Measurements from ENCODE around the gene BACH2. TPM values are rescaled to one million over a fixed set of nuclear protein-coding genes. Genes with fewer than 3 reads are reported as not detected.

Gene BACH2
- total RNA-seq, 4 donors from 2014 or later, result 3.6 to 13.4 (median 7.5) TPM

GRCh38 chr6:90028995-90029635 is 267.5 kb downstream of the BACH2 start:
- intact Hi-C loops (cut with DNase I; ENCODE audit: low total_unique reads), result no loop called here
- in situ Hi-C loops (cut with MboI; ENCODE audit: low sequenced_read_pairs in 4 of 4), result no loop called here
- Histone ChIP-seq H3K27me3 (no peaks in the 10 kb centered on the region), H3K36me3 (no peaks in the 10 kb centered on the region), H3K4me1 (peaks cover 32 to 35% of the 10 kb centered on the region in 2 donors), H3K4me3 (no peak overlapping the region), H3K9me3 (no peaks in the 10 kb centered on the region), H3K27ac (no peak overlapping the region)
- no peak for DNase-seq
- no peak for ATAC-seq
- no peak for TF ChIP-seq POLR2A (IDR thresholded peaks at IDR 0.05)
- no peak for TF ChIP-seq CTCF (IDR thresholded peaks at IDR 0.05 in 4 of 5, conservative IDR thresholded peaks at IDR 0.05 in 1 of 5)

- Histone ChIP-seq H3K27me3 (no peaks in the 10 kb centered on the region), H3K4me3 (no peak overlapping the region), H3K27ac (no peak overlapping the region), H3K9me3 (no peaks in the 10 kb centered on the region), H3K36me3 (no peaks in the 10 kb centered on the region), H3K4me1 (peaks cover 29 to 31% of the 10 kb centered on the region in 2 donors)
- in situ Hi-C loops (cut with MboI; ENCODE audit: low sequenced_read_pairs in 4 of 4) (no loop called here), intact Hi-C loops (cut with DNase I; ENCODE audit: low total_unique reads) (no loop called here)
- DNase-seq (no peak), ATAC-seq (no peak)
- TF ChIP-seq CTCF (IDR thresholded peaks at IDR 0.05 in 4 of 5, conservative IDR thresholded peaks at IDR 0.05 in 1 of 5) (no peak), POLR2A (IDR thresholded peaks at IDR 0.05) (no peak)
These were observed 268.4 kb downstream of the BACH2 start for GRCh38 chr6:90028066-90028778.

- no peak overlapping the region for H3K4me3 ChIP-seq
- H3K27me3 ChIP-seq, result no peaks in the 10 kb centered on the region
- no peaks in the 10 kb centered on the region for H3K9me3 ChIP-seq
- TF ChIP-seq CTCF (IDR thresholded peaks at IDR 0.05 in 4 of 5, conservative IDR thresholded peaks at IDR 0.05 in 1 of 5) (no peak), POLR2A (IDR thresholded peaks at IDR 0.05) (no peak)
- DNase-seq (no peak), ATAC-seq (no peak)
- intact Hi-C loops (cut with DNase I; ENCODE audit: low total_unique reads) (no loop called here), in situ Hi-C loops (cut with MboI; ENCODE audit: low sequenced_read_pairs in 4 of 4) (no loop called here)
- H3K27ac ChIP-seq, result peak overlapping the region in 3 of 4 donors; percentile 28 to 64 (median 55)
- no peaks in the 10 kb centered on the region for H3K36me3 ChIP-seq
- H3K4me1 ChIP-seq, result peaks cover 29 to 31% of the 10 kb centered on the region in 2 donors
These were observed 270.4 kb downstream of the BACH2 start for GRCh38 chr6:90026216-90026615.

GRCh38 chr6:90025523-90026061 is 271.1 kb downstream of the BACH2 start:
- ATAC-seq (peak; percentile 98 to 100), DNase-seq (peak in 1 of 2 donors; percentile 27)
- TF ChIP-seq CTCF (IDR thresholded peaks at IDR 0.05 in 4 of 5, conservative IDR thresholded peaks at IDR 0.05 in 1 of 5), result no peak
- TF ChIP-seq POLR2A (IDR thresholded peaks at IDR 0.05), result no peak
- in situ Hi-C loops (cut with MboI; ENCODE audit: low sequenced_read_pairs in 4 of 4), result no loop called here
- peaks cover 29 to 31% of the 10 kb centered on the region in 2 donors for H3K4me1 ChIP-seq
- H3K27ac ChIP-seq, result peak overlapping the region; percentile 45 to 64 (median 54)
- H3K4me3 ChIP-seq, result no peak overlapping the region
- no peaks in the 10 kb centered on the region for H3K36me3 ChIP-seq
- no peaks in the 10 kb centered on the region for H3K9me3 ChIP-seq
- H3K27me3 ChIP-seq, result no peaks in the 10 kb centered on the region
- intact Hi-C loops (cut with DNase I; ENCODE audit: low total_unique reads), result no loop called here
